SK-MEL-5 (cell line): ENCODE measurements around the gene CABLES2. TPM values are rescaled to one million over a fixed set of nuclear protein-coding genes. Genes with fewer than 3 reads are reported as not detected.
"Not testable (repeated sequence)": the region's sequence is repeated elsewhere in the genome, so short reads cannot be mapped to it uniquely, and the experiment has no call there.

Experiments
- DNase-seq: peaks from one replicate; pipeline ENCODE4 v3.0.0-alpha.2; 2016; ENCODE audit warnings: low read depth, low spot score
- in situ Hi-C: cut with HindIII; loops from 2 replicates; pipeline ENCODE4 v1.10.0; 2016; ENCODE audit warnings: low sequenced_read_pairs, high pct_unique_total_duplicates, low pct_unique_long_range_greater_than_20kb
- total RNA-seq: library from RNA; depleted of rRNA; stranded (reverse); fragments of >200 nt; shearing (Covaris generic); gene quantifications from 2 replicates; pipeline ENCODE4 v1.2.3, GENCODE V29; 2014

Gene CABLES2
- total RNA-seq, 1 experiment from 2014 or later, result 2.9 TPM

GRCh38 chr20:62387219-62387913 is 19.7 kb downstream of the CABLES2 start:
- in situ Hi-C loops, result no loop called here
- no peak for DNase-seq

GRCh38 chr20:62386383-62387218 is 20.5 kb downstream of the CABLES2 start, which contains the start of gene RPS21:
RPS21 (plus strand) TSS chr20:62387103; CDS start chr20:62387339, 236 bp downstream.
- peak; percentile 92 for DNase-seq
- in situ Hi-C loops, result no loop called here

- DNase-seq, result peak; percentile 88
- in situ Hi-C loops, result no loop called here
Observed at GRCh38 chr20:62382306-62383198, 24.5 kb downstream of the CABLES2 start.

GRCh38 chr20:62381842-62382241 is 25.2 kb downstream of the CABLES2 start:
- no peak for DNase-seq
- in situ Hi-C loops, result no loop called here

- no peak for DNase-seq
- in situ Hi-C loops, result no loop called here
Observed at GRCh38 chr20:62381202-62381797, 25.8 kb downstream of the CABLES2 start.

GRCh38 chr20:62378215-62378614 is 28.9 kb downstream of the CABLES2 start:
- DNase-seq, result no peak
- in situ Hi-C loops, result no loop called here

- in situ Hi-C loops, result no loop called here
- no peak for DNase-seq
Observed at GRCh38 chr20:62377615-62378178, 29.4 kb downstream of the CABLES2 start.

- DNase-seq, result no peak
- in situ Hi-C loops, result no loop called here
Observed at GRCh38 chr20:62377064-62377461, 30.0 kb downstream of the CABLES2 start.

- DNase-seq, result no peak
- in situ Hi-C loops, result no loop called here
Observed at GRCh38 chr20:62376112-62377063, 30.7 kb downstream of the CABLES2 start.

GRCh38 chr20:62374331-62375152 is 32.5 kb downstream of the CABLES2 start:
- no peak for DNase-seq
- in situ Hi-C loops, result no loop called here

GRCh38 chr20:62373631-62374179 is 33.4 kb downstream of the CABLES2 start:
- DNase-seq, in situ Hi-C loops: not testable (repeated sequence)

- DNase-seq, result no peak
Observed at GRCh38 chr20:62372042-62372993, 34.8 kb downstream of the CABLES2 start.

GRCh38 chr20:62371588-62372041 is 35.5 kb downstream of the CABLES2 start:
- in situ Hi-C loops, result no loop called here
- DNase-seq, result no peak

More at GRCh38 chr20:62372042-62372993, 34.8 kb downstream of the CABLES2 start:
- in situ Hi-C loops, result no loop called here
